ENCODE results near the gene POM121L12.

Gene POM121L12

DNA sequence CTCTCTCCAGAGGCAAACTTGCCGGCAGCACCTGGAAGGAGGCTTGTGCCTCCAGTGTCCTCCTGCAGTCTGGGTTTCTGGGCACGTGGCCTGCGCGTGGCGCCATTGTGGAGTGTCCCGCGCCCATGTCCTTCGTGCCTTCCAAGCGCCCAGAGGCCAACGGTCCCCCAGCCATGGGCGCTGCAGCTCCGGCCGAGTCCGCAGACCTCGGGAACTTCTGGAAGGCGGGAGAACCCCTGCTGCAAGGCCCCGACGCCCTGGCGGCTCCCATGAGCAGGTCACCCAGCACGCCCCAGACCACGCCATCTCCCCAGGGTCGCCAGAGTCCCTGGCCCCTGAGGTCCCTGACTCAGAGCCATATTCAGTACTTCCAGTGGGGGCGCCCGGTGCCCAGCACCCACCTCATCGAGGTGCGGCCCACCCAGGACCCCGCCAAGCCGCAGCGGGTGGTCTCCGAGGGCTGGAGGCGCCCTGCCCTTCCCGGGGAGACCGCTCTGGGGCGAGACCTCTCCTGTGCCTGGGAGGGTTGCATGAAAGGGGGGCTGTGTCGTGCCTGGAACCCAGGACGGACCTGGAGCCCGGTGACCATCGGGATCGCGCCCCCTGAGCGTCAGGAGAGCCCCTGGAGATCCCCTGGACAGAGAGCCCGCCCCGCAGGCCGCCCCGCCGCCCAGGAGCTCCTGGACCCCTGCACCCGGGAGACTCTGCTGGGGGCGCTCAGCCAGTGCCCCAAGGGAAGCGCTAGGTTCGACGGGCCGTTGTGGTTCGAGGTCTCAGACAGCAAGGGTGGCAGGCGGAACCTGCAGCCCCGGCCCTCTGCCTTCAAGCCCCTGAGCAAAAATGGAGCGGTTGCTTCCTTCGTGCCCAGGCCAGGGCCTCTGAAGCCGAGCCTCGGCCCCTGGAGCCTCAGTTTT is at the start of gene POM121L12:
POM121L12 (plus strand) TSS at position 135 of the 914 bp plus-strand sequence; CDS start at position 174, 39 bp downstream.
- DNase-seq: no peak

DNA sequence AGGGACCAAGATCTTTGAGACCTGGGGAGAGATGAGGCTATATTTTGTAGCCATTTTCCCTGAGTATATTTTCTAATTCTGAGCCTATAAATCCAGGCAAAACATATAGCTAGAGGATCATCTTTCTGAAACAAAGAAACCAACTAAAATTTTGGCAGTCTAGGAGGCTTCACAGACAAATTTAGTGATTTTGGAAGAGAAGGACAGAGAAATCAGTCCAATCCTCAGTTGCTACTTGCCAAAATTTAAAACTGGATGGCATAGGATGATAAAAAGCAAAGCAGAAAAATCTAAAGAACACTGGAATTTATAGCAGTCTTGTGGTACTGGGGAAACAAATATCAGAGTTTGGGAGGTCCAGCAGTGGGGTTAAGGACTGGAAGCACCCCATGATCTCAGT is 43.4 kb upstream of the POM121L12 start:
- no peak for DNase-seq

DNA sequence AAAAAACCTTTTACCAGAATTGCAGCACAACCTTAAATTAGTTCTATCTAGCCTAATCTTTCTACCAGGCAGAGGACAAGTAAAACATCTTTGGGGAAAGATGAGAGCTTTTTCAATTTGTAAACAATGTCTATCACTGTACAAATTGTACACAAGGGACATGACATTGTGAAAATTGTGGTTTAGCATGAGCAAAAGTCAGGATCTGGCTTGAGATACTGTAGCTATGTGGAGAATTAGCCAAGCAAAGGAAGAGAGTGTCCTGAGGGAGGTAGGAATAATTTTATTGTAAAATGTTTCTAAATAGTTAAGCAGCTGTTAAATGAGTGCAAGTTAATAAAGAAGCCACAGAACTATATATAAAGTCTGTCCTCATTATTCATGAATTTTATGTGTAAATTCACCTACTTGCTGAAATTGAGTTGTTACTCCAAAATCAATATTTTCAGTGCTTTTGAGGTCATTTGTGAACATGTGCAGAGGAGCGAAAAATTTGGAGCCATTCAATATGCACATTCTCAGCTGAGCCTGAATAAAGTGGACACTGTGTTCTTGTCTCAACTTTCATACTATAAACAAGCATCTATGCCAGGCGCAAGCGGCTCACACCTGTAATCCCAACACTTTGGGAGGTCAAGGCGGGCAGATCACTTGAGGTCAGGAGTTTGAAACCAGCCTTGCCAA is 42.8 kb upstream of the POM121L12 start:
- no peak for DNase-seq

DNA sequence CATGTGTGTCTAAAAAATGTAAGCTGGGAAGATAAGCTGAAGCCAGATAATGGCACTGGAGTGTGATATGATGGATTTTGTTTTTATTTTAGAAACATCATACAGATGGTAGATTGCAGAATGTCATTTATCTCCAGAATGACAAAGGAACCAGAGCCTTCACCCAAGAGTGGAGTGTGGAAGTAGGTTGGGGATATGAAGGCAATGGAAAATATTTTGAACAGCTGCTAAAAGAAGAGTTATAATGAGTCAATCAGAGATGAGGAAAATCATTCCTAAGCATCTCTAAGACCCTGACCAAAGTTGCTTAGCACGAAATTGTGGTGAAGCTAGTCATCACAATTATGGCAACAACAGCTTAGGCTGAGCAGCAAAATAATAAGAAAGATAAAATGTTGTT is 39.8 kb upstream of the POM121L12 start:
- no peak for DNase-seq

- no peak for DNase-seq
Observed at GRCh38 chr7:53001221-53001620, 34.2 kb upstream of the POM121L12 start.

- no peak for DNase-seq
Observed at GRCh38 chr7:53002389-53002788, 33.0 kb upstream of the POM121L12 start.

GRCh38 chr7:53003653-53004445 is 31.6 kb upstream of the POM121L12 start:
- DNase-seq: no peak

DNA sequence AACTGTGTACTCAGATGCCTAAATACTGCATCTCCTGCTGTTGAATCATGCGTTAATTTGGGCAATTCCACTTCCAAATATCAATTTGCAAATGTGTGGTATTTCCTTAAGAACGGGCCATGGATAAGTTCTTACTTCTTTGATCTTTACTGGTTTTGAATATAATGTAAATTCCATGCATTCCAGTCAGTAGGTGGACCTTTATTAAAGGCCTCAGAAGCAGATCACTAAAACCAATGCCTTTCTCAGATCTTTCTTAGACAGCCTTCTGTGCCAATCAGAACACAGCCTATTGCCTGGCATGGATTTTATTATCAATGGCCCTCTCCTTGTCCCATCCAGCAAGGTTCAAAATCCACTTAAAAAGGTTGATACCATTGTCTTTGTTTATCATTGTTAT is 21.5 kb upstream of the POM121L12 start:
- DNase-seq: no peak

- DNase-seq: no peak
Observed at GRCh38 chr7:53015463-53015862, 20.0 kb upstream of the POM121L12 start.

DNA sequence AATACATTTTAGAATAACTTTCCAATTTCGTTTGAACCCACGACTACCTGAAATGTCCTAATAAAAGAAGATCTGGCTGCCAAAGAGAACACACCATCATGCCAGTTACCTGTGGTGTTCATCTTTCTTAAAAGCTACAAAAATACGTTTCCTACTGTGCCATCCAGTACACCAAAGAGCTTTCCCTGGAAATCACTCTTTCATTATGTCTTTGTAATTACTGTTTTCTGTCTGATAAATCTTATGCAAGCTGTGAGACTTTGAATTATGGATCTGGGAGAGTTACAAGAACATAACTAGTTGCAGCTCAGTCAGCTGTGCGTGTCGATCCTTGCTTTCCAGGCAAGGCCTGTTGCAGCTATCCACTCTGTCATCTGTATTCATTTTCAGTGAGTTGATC is 12.5 kb upstream of the POM121L12 start:
- no peak for DNase-seq

- DNase-seq: no peak
Observed at GRCh38 chr7:53048638-53049037, 13.2 kb downstream of the POM121L12 start.

- no peak for DNase-seq
Observed at GRCh38 chr7:53050433-53050832, 15.0 kb downstream of the POM121L12 start.

DNA sequence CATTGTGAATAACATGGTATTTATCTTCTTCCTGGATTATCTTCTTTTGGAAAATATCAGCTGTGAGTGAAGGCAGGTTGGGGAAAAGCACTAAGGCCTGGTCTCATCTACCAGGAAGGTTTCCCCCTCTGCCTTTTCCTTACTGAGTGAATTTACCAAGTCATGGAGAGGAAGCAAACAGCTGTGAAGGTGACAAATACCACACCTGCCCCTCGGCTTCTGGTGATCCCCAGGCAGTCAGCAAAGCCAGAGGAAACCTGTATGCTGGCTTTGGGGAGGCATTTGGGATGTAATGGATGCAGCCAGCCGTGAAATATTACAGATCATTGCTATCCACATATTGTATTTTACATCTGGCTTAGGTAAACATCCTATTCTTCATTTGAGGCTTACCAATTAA is 24.2 kb downstream of the POM121L12 start:
- no peak for DNase-seq

GRCh38 chr7:53060066-53060465 is 24.6 kb downstream of the POM121L12 start:
- no peak for DNase-seq

- DNase-seq: no peak
Observed at GRCh38 chr7:53062796-53063195, 27.4 kb downstream of the POM121L12 start.

- no peak for DNase-seq
Observed at GRCh38 chr7:53068673-53069072, 33.2 kb downstream of the POM121L12 start.

DNA sequence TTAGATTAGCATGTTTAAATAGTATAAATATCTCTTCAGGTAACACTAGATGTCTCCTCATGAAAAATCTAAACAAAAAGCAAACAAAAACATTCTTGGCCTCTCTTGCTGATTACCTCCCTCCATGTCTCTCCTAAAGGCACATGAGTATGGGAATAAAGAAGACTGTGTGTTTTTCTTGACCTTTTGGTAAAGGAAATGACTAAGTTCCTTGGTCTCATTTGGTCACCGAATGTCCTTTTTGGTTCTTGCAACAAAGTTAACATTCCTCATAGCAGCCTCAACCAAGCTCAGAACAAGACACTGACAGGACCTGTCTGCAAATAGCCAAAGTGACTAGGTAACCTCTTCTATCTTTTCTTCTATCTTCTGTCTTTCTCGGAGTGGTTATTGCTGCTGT is 35.5 kb downstream of the POM121L12 start:
- DNase-seq: no peak

All from SW 1271 (cell line).